CD14-positive monocyte (primary cell): ENCODE data around the gene TMEM238. TPM values are rescaled to one million over a fixed set of nuclear protein-coding genes. Genes with fewer than 3 reads are reported as not detected.

Source experiments
- DNase-seq, 3 donors: peaks; one replicate each; pipeline ENCODE4 v3.0.0-alpha.2; 2011 to 2022
- H2AFZ ChIP-seq: 2 replicates; pipeline ENCODE4 v1.6.0; 2012; ENCODE audit warnings: mild to moderate bottlenecking, low read depth, low read length, inconsistent platforms; ENCODE audit not compliant: insufficient read depth, poor library complexity, severe bottlenecking
- H3K27ac ChIP-seq, 2 donors: 1 replicate in 1 of 2; 2 replicates in 1 of 2; pipeline ENCODE4 v1.5.1; 2012 to 2013; ENCODE audit warnings: low read length in 2 of 2, control low read depth in 1 of 2, inconsistent platforms in 1 of 2, low read depth in 1 of 2, mild to moderate bottlenecking in 1 of 2
- H3K27me3 ChIP-seq, 2 donors: one replicate each; pipeline versions ENCODE4 v1.6.0 to v1.6.1; 2011 to 2013; ENCODE audit warnings: low read length in 2 of 2; ENCODE audit not compliant: control insufficient read depth in 2 of 2, insufficient read depth in 2 of 2
- H3K36me3 ChIP-seq, 2 donors: replicated peaks in 1 of 2; 1 replicate in 1 of 2; 2 replicates in 1 of 2; pipeline versions ENCODE4 v1.5.1 to v1.6.1; 2012 to 2013; ENCODE audit warnings: low read length in 2 of 2, control low read depth in 1 of 2, inconsistent platforms in 1 of 2, mild to moderate bottlenecking in 1 of 2; ENCODE audit not compliant: insufficient read depth in 2 of 2, control insufficient read depth in 1 of 2
- H3K4me1 ChIP-seq, 2 donors: 1 replicate in 1 of 2; 2 replicates in 1 of 2; pipeline versions ENCODE4 v1.5.1 to v1.6.1; 2012 to 2013; ENCODE audit warnings: low read length in 2 of 2, control low read depth in 1 of 2, inconsistent platforms in 1 of 2, mild to moderate bottlenecking in 1 of 2, moderate library complexity in 1 of 2; ENCODE audit not compliant: insufficient read depth in 2 of 2, control insufficient read depth in 1 of 2
- H3K4me2 ChIP-seq: replicated peaks from 2 replicates; pipeline ENCODE3; 2012; ENCODE audit warnings: low read length, moderate library complexity, mild to moderate bottlenecking; ENCODE audit not compliant: poor library complexity, severe bottlenecking; ENCODE audit errors: extremely low read depth
- H3K4me3 ChIP-seq, 3 experiments: fragments of 200-600 bp in 1 of 3; sonication (generic) in 1 of 3; replicated peaks in 1 of 3; 1 replicate in 2 of 3; 2 replicates in 1 of 3; pipeline ENCODE4 v1.5.1; 2011 to 2013; ENCODE audit warnings: low read length in 3 of 3, mild to moderate bottlenecking in 3 of 3, control low read depth in 2 of 3, low read depth in 2 of 3, inconsistent platforms in 1 of 3, moderate library complexity in 1 of 3
- H3K79me2 ChIP-seq: 2 replicates; pipeline ENCODE4 v1.6.0; 2012; ENCODE audit warnings: mild to moderate bottlenecking, control low read depth, inconsistent platforms, low read length, moderate library complexity; ENCODE audit not compliant: insufficient read depth
- H3K9ac ChIP-seq: 2 replicates; pipeline ENCODE4 v1.6.0; 2017; ENCODE audit warnings: low read length, mild to moderate bottlenecking; ENCODE audit not compliant: insufficient read depth, poor library complexity, severe bottlenecking
- H3K9me3 ChIP-seq, 2 donors: replicated peaks in 1 of 2; 1 replicate in 1 of 2; 2 replicates in 1 of 2; pipeline versions ENCODE4 v1.5.1 to v1.6.1; 2012 to 2013; ENCODE audit warnings: low read length in 2 of 2, control low read depth in 1 of 2; ENCODE audit not compliant: control insufficient read depth in 1 of 2, insufficient read depth in 1 of 2
- H4K20me1 ChIP-seq: 2 replicates; pipeline ENCODE4 v1.6.0; 2012; ENCODE audit warnings: mild to moderate bottlenecking, low read length, control low read depth, moderate library complexity; ENCODE audit not compliant: insufficient read depth
- H3K27ac Mint-ChIP-seq, 7 donors: one replicate each; pipeline ENCODE4 v1.8.0; 2020; ENCODE audit warnings: mild to moderate bottlenecking in 7 of 7, mixed read lengths in 7 of 7, moderate library complexity in 6 of 7, inconsistent platforms in 2 of 7
- H3K27me3 Mint-ChIP-seq, 3 donors: one replicate each; pipeline ENCODE4 v1.8.0; 2021 to 2022; ENCODE audit warnings: low read depth in 3 of 3, mild to moderate bottlenecking in 3 of 3, mixed read lengths in 3 of 3, moderate library complexity in 3 of 3, inconsistent platforms in 1 of 3
- H3K36me3 Mint-ChIP-seq, 2 donors: one replicate each; pipeline ENCODE4 v1.8.0; 2020; ENCODE audit warnings: mixed read lengths in 2 of 2, inconsistent platforms in 1 of 2, mild to moderate bottlenecking in 1 of 2
- H3K4me1 Mint-ChIP-seq: one replicate; pipeline ENCODE4 v1.8.0; 2020; ENCODE audit warnings: mild to moderate bottlenecking, mixed read lengths
- H3K4me3 Mint-ChIP-seq, 2 donors: one replicate each; pipeline ENCODE4 v1.8.0; 2020; ENCODE audit warnings: mild to moderate bottlenecking in 2 of 2, mixed read lengths in 2 of 2, moderate library complexity in 1 of 2
- H3K9me3 Mint-ChIP-seq, 7 donors: one replicate each; pipeline ENCODE4 v1.8.0; 2020 to 2022; ENCODE audit warnings: mixed read lengths in 7 of 7, mild to moderate bottlenecking in 6 of 7, moderate library complexity in 6 of 7, inconsistent platforms in 2 of 7
- WGBS: methylation state at CpG from one replicate; pipeline ENCODE4 v1.1.5; 2013; ENCODE audit warnings: missing lambda C conversion rate; ENCODE audit not compliant: insufficient coverage; 5-methylcytosine and 5-hydroxymethylcytosine counted together
- intact Hi-C, 2 donors: fragments of 100-400 bp; cut with micrococcal nuclease; formaldehyde crosslinking; loops; one replicate each; pipeline versions ENCODE4 v1.15.0 to v1.15.1; 2023
- polyA plus RNA-seq, 3 donors: library from polyadenylated mRNA; depleted of rRNA in 1 of 3; unstranded in 2 of 3; stranded (reverse) in 1 of 3; fragments of 300-500 nt in 2 of 3; fragments of >200 nt in 1 of 3; fragmentation: Illumina TruSeq in 2 of 3; gene quantifications; 1 replicate in 2 of 3; 2 replicates in 1 of 3; pipeline ENCODE4 v1.2.3, GENCODE V29; 2012 to 2021
- TF ChIP-seq, protein P1 (sequence below): fragments of 200-600 bp; IDR thresholded peaks from one replicate; pipeline ENCODE4 v1.8.0; 2022; ENCODE audit warnings: antibody characterized with exemption, mild to moderate bottlenecking

TMEM238 gene
- polyA plus RNA-seq, 3 donors, result not detected

DNA sequence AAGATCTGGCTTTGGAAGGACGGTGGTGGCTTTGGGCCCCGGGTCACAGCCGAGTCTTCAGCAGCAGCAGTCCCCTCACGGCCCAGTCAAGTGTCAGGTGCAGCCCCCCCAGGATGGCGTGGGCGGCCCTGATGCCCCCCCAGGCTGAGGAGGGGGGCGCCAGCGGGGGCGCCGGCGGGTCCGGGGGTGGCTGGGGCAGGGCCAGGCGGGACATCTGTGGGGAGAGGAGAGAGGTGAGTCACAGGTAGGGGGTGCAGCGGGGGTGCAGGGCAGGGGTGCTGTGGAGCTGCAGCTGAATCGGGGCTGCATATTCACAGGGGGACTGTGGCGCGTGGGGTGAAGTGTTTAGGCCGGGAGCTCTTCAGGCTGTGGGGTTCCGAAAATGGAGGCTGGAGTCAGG is 18.1 kb downstream of the TMEM238 start:
- Mint-ChIP-seq H3K36me3 (peaks cover 0 to 3% of the 10 kb centered on the region in 2 donors), H3K9me3 (peaks cover 0 to 15% (median 5%) of the 10 kb centered on the region in 7 donors), H3K4me3 (no peak overlapping the region), H3K4me1 (peaks cover 5% of the 10 kb centered on the region), H3K27me3 (peaks cover 24 to 44% (median 38%) of the 10 kb centered on the region in 3 donors), H3K27ac (no peak overlapping the region)
- Histone ChIP-seq H3K9me3 (peaks cover 1 to 2% of the 10 kb centered on the region in 2 donors), H3K4me1 (peaks cover 4 to 6% of the 10 kb centered on the region in 2 donors), H4K20me1 (no peaks in the 10 kb centered on the region), H3K9ac (no peak overlapping the region), H3K4me3 (no peak overlapping the region), H3K27me3 (peaks cover 25 to 31% of the 10 kb centered on the region in 2 donors), H2AFZ (no peak overlapping the region), H3K36me3 (no peaks in the 10 kb centered on the region), H3K27ac (no peak overlapping the region), H3K79me2 (no peaks in the 10 kb centered on the region), H3K4me2 (no peak overlapping the region)
- TF ChIP-seq, protein P1, sequence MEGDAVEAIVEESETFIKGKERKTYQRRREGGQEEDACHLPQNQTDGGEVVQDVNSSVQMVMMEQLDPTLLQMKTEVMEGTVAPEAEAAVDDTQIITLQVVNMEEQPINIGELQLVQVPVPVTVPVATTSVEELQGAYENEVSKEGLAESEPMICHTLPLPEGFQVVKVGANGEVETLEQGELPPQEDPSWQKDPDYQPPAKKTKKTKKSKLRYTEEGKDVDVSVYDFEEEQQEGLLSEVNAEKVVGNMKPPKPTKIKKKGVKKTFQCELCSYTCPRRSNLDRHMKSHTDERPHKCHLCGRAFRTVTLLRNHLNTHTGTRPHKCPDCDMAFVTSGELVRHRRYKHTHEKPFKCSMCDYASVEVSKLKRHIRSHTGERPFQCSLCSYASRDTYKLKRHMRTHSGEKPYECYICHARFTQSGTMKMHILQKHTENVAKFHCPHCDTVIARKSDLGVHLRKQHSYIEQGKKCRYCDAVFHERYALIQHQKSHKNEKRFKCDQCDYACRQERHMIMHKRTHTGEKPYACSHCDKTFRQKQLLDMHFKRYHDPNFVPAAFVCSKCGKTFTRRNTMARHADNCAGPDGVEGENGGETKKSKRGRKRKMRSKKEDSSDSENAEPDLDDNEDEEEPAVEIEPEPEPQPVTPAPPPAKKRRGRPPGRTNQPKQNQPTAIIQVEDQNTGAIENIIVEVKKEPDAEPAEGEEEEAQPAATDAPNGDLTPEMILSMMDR, result no peak
- intact Hi-C loops, result no loop called here
- no peak for DNase-seq
- WGBS, result 81% methylated on average over 16 of the region's 19 CpGs

DNA sequence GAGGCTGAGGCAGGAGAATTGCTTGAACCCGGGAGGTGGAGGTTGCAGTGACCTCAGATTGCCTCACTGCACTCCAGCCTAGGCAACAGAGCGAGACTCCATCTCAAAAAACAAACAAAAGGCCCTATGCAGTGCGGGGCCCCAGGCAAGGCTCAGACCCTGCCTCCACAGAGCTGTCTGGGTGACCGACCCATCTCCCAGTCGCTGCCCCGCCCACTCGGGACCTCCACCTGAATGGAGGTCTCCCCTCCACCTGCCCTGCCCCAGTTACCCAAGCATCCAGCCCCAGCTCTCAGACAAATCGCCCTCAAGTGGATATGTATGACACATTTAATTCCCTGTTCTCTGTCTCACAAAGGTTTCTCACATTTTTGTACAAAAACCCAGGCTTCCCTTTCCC is 18.8 kb downstream of the TMEM238 start:
- no peak for DNase-seq
- 97% methylated on average over 7 of the region's 8 CpGs for WGBS
- no peak overlapping the region for H3K27ac Mint-ChIP-seq

More for the DNA sequence above, 18.8 kb downstream of the TMEM238 start:
- no peak overlapping the region for H3K4me3 Mint-ChIP-seq
- H3K36me3 Mint-ChIP-seq, result no peaks in the 10 kb centered on the region
- peaks cover 18 to 38% (median 31%) of the 10 kb centered on the region in 3 donors for H3K27me3 Mint-ChIP-seq
- Histone ChIP-seq H3K4me2 (no peak overlapping the region), H2AFZ (no peak overlapping the region), H3K9me3 (peaks cover 0 to 2% of the 10 kb centered on the region in 2 donors), H4K20me1 (no peaks in the 10 kb centered on the region), H3K9ac (no peak overlapping the region), H3K79me2 (no peaks in the 10 kb centered on the region), H3K36me3 (no peaks in the 10 kb centered on the region), H3K4me1 (peaks cover 4 to 6% of the 10 kb centered on the region in 2 donors), H3K4me3 (no peak overlapping the region), H3K27me3 (peaks cover 19 to 24% of the 10 kb centered on the region in 2 donors), H3K27ac (no peak overlapping the region)
- peaks cover 3% of the 10 kb centered on the region for H3K4me1 Mint-ChIP-seq
- H3K9me3 Mint-ChIP-seq, result peaks cover 0 to 12% (median 2%) of the 10 kb centered on the region in 7 donors
- intact Hi-C loops, result no loop called here
- TF ChIP-seq, protein P1, result no peak
